ENCODE measurements around the gene SOBP.

GRCh38 chr6:107591346-107591745 is 101.4 kb downstream of the SOBP start:
- no peak for TF ChIP-seq CTCF (conservative IDR thresholded peaks at IDR 0.05)
- no peak for TF ChIP-seq EZH2 (IDR thresholded peaks at IDR 0.05; ENCODE audit: low read depth)

Data from PC-9 (cell line).